Testis (tissue), 3 donors: ENCODE data around the gene CFAP97D2. TPM values are rescaled to one million over a fixed set of nuclear protein-coding genes. Genes with fewer than 3 reads are reported as not detected.

Experiments
- DNase-seq: peaks from one replicate; pipeline ENCODE4 v3.0.0-alpha.2; 2019
- H3K27ac ChIP-seq, 2 donors: fragments of 200-600 bp; sonication (generic); one replicate each; pipeline ENCODE4 v1.5.1; 2019
- H3K27me3 ChIP-seq: fragments of 200-600 bp; sonication (generic); one replicate; pipeline ENCODE4 v1.5.1; 2019
- H3K36me3 ChIP-seq: fragments of 200-600 bp; sonication (generic); one replicate; pipeline ENCODE4 v1.5.1; 2017; ENCODE audit warnings: low read depth; ENCODE audit errors: missing control alignments
- H3K4me1 ChIP-seq: fragments of 200-600 bp; sonication (generic); one replicate; pipeline ENCODE4 v1.5.1; 2019
- H3K4me3 ChIP-seq, 2 donors: fragments of 200-600 bp; sonication (generic); one replicate each; pipeline ENCODE4 v1.5.1; 2017 to 2019
- H3K9me3 ChIP-seq: fragments of 200-600 bp; sonication (generic); one replicate; pipeline ENCODE4 v1.5.1; 2017
- CTCF ChIP-seq, 3 experiments: fragments of 450-650 bp in 2 of 3; fragments of 200-600 bp in 1 of 3; sonication (generic) in 1 of 3; IDR thresholded peaks; one replicate each; pipeline ENCODE4 v1.5.1; 2016 to 2019; ENCODE audit warnings: antibody characterized with exemption in 3 of 3, mild to moderate bottlenecking in 2 of 3, moderate library complexity in 1 of 3
- POLR2A ChIP-seq: fragments of 450-650 bp; IDR thresholded peaks from one replicate; pipeline ENCODE4 v1.6.1; 2017; ENCODE audit warnings: antibody characterized with exemption, mild to moderate bottlenecking, moderate library complexity
- WGBS, 2 donors: methylation state at CpG; one replicate each; pipeline ENCODE4 v1.1.5; 2018; 5-methylcytosine and 5-hydroxymethylcytosine counted together
- intact Hi-C: fragments of 100-400 bp; cut with DNase I; formaldehyde crosslinking; loops from one replicate; pipeline ENCODE4 v1.15.1; 2023; ENCODE audit warnings: low total_unique reads
- polyA plus RNA-seq: library from polyadenylated mRNA; stranded (reverse); fragments of 350-450 nt; fragmentation: Illumina TruSeq; extraction: RNeasy Lipid Tissue Mini Kit (QIAGEN cat#74804); gene quantifications from one replicate; pipeline ENCODE4 v1.2.3, GENCODE V29; 2014; ENCODE audit warnings: low read depth, low replicate concordance; ENCODE audit not compliant: insufficient read depth
- total RNA-seq, 2 donors: library from RNA; depleted of rRNA; stranded (reverse); fragments of >200 nt; gene quantifications; one replicate each; pipeline ENCODE4 v1.2.3, GENCODE V29; 2016

CFAP97D2 gene
- total and polyA plus RNA-seq, 3 donors from 2014 or later, result 1.5 to 2.7 (median 2.3) TPM

DNA sequence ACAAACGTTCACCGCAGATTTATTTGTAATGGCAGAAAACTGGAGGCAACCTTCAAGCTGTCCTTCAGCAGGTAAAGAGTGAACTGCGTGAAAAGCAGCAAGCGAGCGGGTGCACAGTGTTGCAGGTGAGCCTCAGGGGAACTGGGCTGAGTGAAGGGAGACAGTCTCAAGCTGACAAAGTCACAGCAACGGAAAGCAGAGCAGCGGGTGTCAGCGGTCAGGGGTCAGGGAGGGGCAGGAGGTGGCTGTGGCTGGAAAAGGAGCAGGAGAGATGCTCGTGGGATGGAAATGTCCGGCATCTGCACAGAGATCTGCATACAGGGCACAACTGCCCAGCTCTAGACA lies 38.2 kb upstream of the CFAP97D2 start:
- 33 to 38% methylated on average over 10 of the region's 10 CpGs for WGBS, 2 donors
- intact Hi-C loops, result no loop called here
- H3K9me3 ChIP-seq, result no peaks in the 10 kb centered on the region
- no peak for DNase-seq
- H3K27me3 ChIP-seq, result no peaks in the 10 kb centered on the region
- no peak overlapping the region for H3K4me3 ChIP-seq
- no peak overlapping the region for H3K27ac ChIP-seq
- peaks cover 5% of the 10 kb centered on the region for H3K4me1 ChIP-seq
- TF ChIP-seq POLR2A (no peak), CTCF (IDR thresholded peaks at IDR 0.05) (no peak)
- no peaks in the 10 kb centered on the region for H3K36me3 ChIP-seq

DNA sequence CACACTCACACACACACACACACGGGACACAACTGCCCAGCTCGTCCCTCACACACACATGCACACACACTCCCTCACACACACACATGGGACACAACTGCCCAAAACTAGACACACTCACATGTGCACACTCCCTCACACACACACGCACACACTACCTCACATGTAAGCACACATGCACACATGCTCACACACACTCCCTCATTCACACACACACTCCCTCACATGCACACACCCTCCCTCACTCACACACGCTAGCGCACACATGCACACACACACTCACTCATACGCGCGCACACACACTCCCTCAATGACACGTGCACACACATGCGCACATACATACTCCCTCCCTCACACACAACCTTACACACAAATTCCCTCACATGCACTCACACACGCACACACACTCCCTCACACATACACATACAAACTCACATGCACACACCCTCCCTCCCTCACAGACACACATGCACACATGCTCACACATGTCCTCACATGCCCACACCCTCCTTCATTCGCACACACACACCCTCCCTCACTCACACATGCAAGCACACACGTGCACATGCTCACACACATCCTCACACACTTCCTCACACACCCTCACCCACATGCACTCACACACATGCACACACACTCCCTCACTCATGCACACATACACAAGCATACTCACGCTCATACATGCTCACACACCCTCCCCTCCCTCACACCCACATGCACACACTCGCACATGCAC lies 37.6 kb upstream of the CFAP97D2 start:
- Histone ChIP-seq H3K27me3 (no peaks in the 10 kb centered on the region), H3K27ac (no peak overlapping the region), H3K4me1 (peaks cover 5% of the 10 kb centered on the region), H3K36me3 (no peaks in the 10 kb centered on the region), H3K4me3 (no peak overlapping the region), H3K9me3 (no peaks in the 10 kb centered on the region)
- TF ChIP-seq POLR2A (no peak), CTCF (IDR thresholded peaks at IDR 0.05) (no peak)
- no peak for DNase-seq
- intact Hi-C loops, result no loop called here
- 69 to 84% methylated on average over 15 of the region's 15 CpGs for WGBS, 2 donors

DNA sequence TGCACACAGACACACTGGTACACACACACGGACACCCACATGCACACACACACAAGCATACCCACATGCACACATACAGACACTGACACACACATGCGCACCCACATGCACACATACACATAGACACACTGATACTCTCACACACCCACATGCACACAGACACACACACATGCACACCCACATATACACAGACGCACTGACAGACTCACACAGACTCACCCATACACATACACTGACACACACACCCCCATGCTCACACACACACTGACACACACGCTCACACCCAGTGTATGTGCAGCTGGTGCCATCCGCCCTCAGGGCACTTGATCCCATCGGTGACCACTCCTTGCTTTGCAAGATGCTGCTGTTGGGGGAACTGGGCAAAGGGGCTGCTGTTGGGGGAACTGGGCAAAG lies 36.9 kb upstream of the CFAP97D2 start:
- Histone ChIP-seq H3K4me3 (no peak overlapping the region), H3K27ac (no peak overlapping the region), H3K9me3 (no peaks in the 10 kb centered on the region), H3K36me3 (no peaks in the 10 kb centered on the region), H3K4me1 (peaks cover 5% of the 10 kb centered on the region), H3K27me3 (no peaks in the 10 kb centered on the region)
- no peak for TF ChIP-seq POLR2A
- no peak for TF ChIP-seq CTCF (IDR thresholded peaks at IDR 0.05)
- intact Hi-C loops, result no loop called here
- 81 to 87% methylated on average over 6 of the region's 6 CpGs for WGBS, 2 donors
- DNase-seq, result no peak

GRCh38 chr13:114142640-114143490 lies 36.2 kb upstream of the CFAP97D2 start:
- DNase-seq, result no peak
- H3K27ac ChIP-seq, result no peak overlapping the region
- TF ChIP-seq CTCF (IDR thresholded peaks at IDR 0.05) (no peak), POLR2A (no peak)
- H3K4me3 ChIP-seq, result no peak overlapping the region
- H3K27me3 ChIP-seq, result no peaks in the 10 kb centered on the region
- intact Hi-C loops, result no loop called here
- no peaks in the 10 kb centered on the region for H3K36me3 ChIP-seq
- H3K4me1 ChIP-seq, result peaks cover 5% of the 10 kb centered on the region
- 68 to 76% methylated on average over 17 to 28 of the region's 28 CpGs for WGBS, 2 donors
- H3K9me3 ChIP-seq, result no peaks in the 10 kb centered on the region
